ENCODE results near the gene IGFL1.

- TF ChIP-seq POLR2A (IDR thresholded peaks at IDR 0.05; ENCODE audit: low read depth, low read length) (no peak), TAF1 (IDR thresholded peaks at IDR 0.05; ENCODE audit: borderline replicate concordance, low read depth, low read length) (no peak)
These were observed 49.6 kb downstream of the IGFL1 start for GRCh38 chr19:46279177-46279576.
